Endothelial cell of umbilical vein (primary cell): ENCODE measurements around the gene TIMM17B. TPM values are rescaled to one million over a fixed set of nuclear protein-coding genes. Genes with fewer than 3 reads are reported as not detected.

Source experiments
- BruUV-seq: library from RNA; stranded (reverse); fragments of 400-500 nt; replicated peaks from 2 replicates; lab custom pipeline; 2021; lab: Mats Ljungman, UMichigan
- CTCF ChIA-PET: fragments of 300-600, 350-600 bp; sonication (Branson Sonifier 250); formaldehyde crosslinking; loops from one replicate; lab custom pipeline; 2021; ENCODE audit warnings: antibody characterized with exemption, inconsistent platforms; lab: Charles Lee
- POLR2A ChIA-PET: fragments of 300-600, 350-600 bp; sonication (Branson Sonifier 250); formaldehyde crosslinking; loops from one replicate; lab custom pipeline; 2021; ENCODE audit warnings: antibody characterized with exemption, inconsistent platforms; lab: Charles Lee
- DNase-seq: peaks from one replicate; pipeline ENCODE4 v3.0.0-alpha.2; 2011; ENCODE audit warnings: low read depth, low spot score
- FAIRE-seq: peaks from 2 replicates; lab custom pipeline; 2011; peaks lifted over from hg19 to GRCh38; lab: Jason Lieb, UNC
- H2AFZ ChIP-seq: 2 replicates; pipeline ENCODE4 v1.6.0; 2012; ENCODE audit warnings: low read depth, low read length, control low read depth, inconsistent platforms
- H3K27ac ChIP-seq: 2 replicates; pipeline ENCODE4 v1.5.1; 2011; ENCODE audit warnings: low read depth, mild to moderate bottlenecking, control low read depth, low read length, moderate library complexity; ENCODE audit not compliant: insufficient read depth
- H3K27me3 ChIP-seq, 2 experiments: 2 replicates each; pipeline versions ENCODE4 v1.6.0 to v1.6.1; 2011; ENCODE audit warnings: low read length in 2 of 2, mixed read lengths in 1 of 2; ENCODE audit not compliant: control insufficient read depth in 2 of 2, insufficient read depth in 2 of 2
- H3K36me3 ChIP-seq, 2 experiments: 2 replicates in 1 of 2; 3 replicates in 1 of 2; pipeline ENCODE4 v1.5.1; 2011; ENCODE audit warnings: low read length in 2 of 2, mild to moderate bottlenecking in 1 of 2, moderate library complexity in 1 of 2; ENCODE audit not compliant: control insufficient read depth in 2 of 2, insufficient read depth in 2 of 2; ENCODE audit errors: extremely low read depth in 1 of 2
- H3K4me1 ChIP-seq: 3 replicates; pipeline ENCODE4 v1.5.1; 2011; ENCODE audit warnings: mild to moderate bottlenecking, low read length; ENCODE audit not compliant: control insufficient read depth, insufficient read depth; ENCODE audit errors: extremely low read depth
- H3K4me2 ChIP-seq: 2 replicates; pipeline ENCODE4 v1.6.1; 2011; ENCODE audit warnings: low read length, control low read depth, mixed read lengths; ENCODE audit not compliant: insufficient read depth
- H3K4me3 ChIP-seq, 3 experiments: fragments of 200-600 bp in 1 of 3; sonication (generic), shearing (Covaris generic) in 1 of 3; replicated peaks in 1 of 3; 2 replicates each; pipeline ENCODE4 v1.5.1; 2011 to 2016; ENCODE audit warnings: control low read depth in 3 of 3, low read length in 3 of 3, mild to moderate bottlenecking in 2 of 3, inconsistent platforms in 1 of 3, low read depth in 1 of 3, moderate library complexity in 1 of 3; ENCODE audit not compliant: insufficient read depth in 1 of 3
- H3K79me2 ChIP-seq: 2 replicates; pipeline ENCODE4 v1.6.0; 2012; ENCODE audit warnings: low read length, inconsistent platforms; ENCODE audit not compliant: control insufficient read depth, insufficient read depth
- H3K9ac ChIP-seq: replicated peaks from 2 replicates; pipeline ENCODE3; 2011; ENCODE audit warnings: low read length, control low read depth; ENCODE audit not compliant: insufficient read depth; ENCODE audit errors: extremely low read depth
- H3K9me1 ChIP-seq: replicated peaks from 3 replicates; pipeline ENCODE4 v1.6.0; 2011; ENCODE audit warnings: mild to moderate bottlenecking, low read length; ENCODE audit not compliant: control insufficient read depth, insufficient read depth; ENCODE audit errors: extremely low read depth
- H3K9me3 ChIP-seq: replicated peaks from 2 replicates; pipeline ENCODE4 v1.5.1; 2012; ENCODE audit warnings: low read length, inconsistent platforms; ENCODE audit not compliant: control insufficient read depth, insufficient read depth
- H4K20me1 ChIP-seq: replicated peaks from 2 replicates; pipeline ENCODE3; 2011; ENCODE audit warnings: mild to moderate bottlenecking, low read length; ENCODE audit not compliant: control insufficient read depth, insufficient read depth; ENCODE audit errors: extremely low read depth
- CTCF ChIP-seq, 2 donors: IDR thresholded peaks; 1 replicate in 1 of 2; 2 replicates in 1 of 2; pipeline ENCODE4 v1.5.1; 2011; ENCODE audit warnings: low read length in 2 of 2, mild to moderate bottlenecking in 2 of 2, moderate library complexity in 2 of 2, control low read depth in 1 of 2, inconsistent platforms in 1 of 2, low read depth in 1 of 2; ENCODE audit not compliant: insufficient read depth in 1 of 2; ENCODE audit errors: extremely low read depth in 1 of 2
- EZH2 ChIP-seq: IDR thresholded peaks from 2 replicates; pipeline ENCODE4 v1.6.1; 2012; ENCODE audit warnings: borderline replicate concordance, low read depth, mild to moderate bottlenecking, moderate library complexity, low read length, inconsistent platforms; ENCODE audit not compliant: severe bottlenecking
- FOS ChIP-seq: IDR thresholded peaks from 2 replicates; pipeline ENCODE4 v1.6.1; 2011; ENCODE audit warnings: mild to moderate bottlenecking, low read length, moderate library complexity, borderline replicate concordance; ENCODE audit not compliant: insufficient read depth
- GATA2 ChIP-seq: IDR thresholded peaks from 2 replicates; pipeline ENCODE4 v1.7.0; 2011; ENCODE audit warnings: low read depth, mild to moderate bottlenecking, moderate library complexity, mixed read lengths, low read length; ENCODE audit not compliant: insufficient read length, insufficient read depth
- JUN ChIP-seq: IDR thresholded peaks from 2 replicates; pipeline ENCODE4 v1.6.1; 2011; ENCODE audit warnings: borderline replicate concordance, low read depth; ENCODE audit not compliant: insufficient read length, insufficient read depth
- MYC ChIP-seq: IDR thresholded peaks from one replicate; pipeline ENCODE4 v1.6.1; 2011; ENCODE audit warnings: mild to moderate bottlenecking, low read depth, low read length
- POLR2A ChIP-seq: IDR thresholded peaks from 2 replicates; pipeline ENCODE4 v1.6.1; 2012; ENCODE audit warnings: low read depth, mild to moderate bottlenecking, control low read depth, low read length
- POLR2AphosphoS5 ChIP-seq: IDR thresholded peaks from 2 replicates; pipeline ENCODE4 v1.6.1; 2012; ENCODE audit warnings: low read depth, mild to moderate bottlenecking, control low read depth, low read length, moderate library complexity; ENCODE audit not compliant: insufficient read depth
- dilution Hi-C: fragments of 300-500 bp; cut with MboI; formaldehyde crosslinking; loops from one replicate; pipeline ENCODE4 v1.15.0; 2019; ENCODE audit warnings: low sequenced_read_pairs; ENCODE audit not compliant: extremely low pct_ligation_motif_present
- intact Hi-C: fragments of 100-400 bp; cut with micrococcal nuclease; formaldehyde crosslinking; loops from one replicate; pipeline ENCODE4 v1.10.0; 2022
- polyA plus RNA-seq, 4 experiments: library from polyadenylated mRNA; depleted of rRNA in 3 of 4; stranded (reverse) in 3 of 4; unstranded in 1 of 4; fragments of >200 nt; gene quantifications; 2 replicates each; pipeline versions ENCODE4 v1.2.1 to v1.2.3, GENCODE V29; 2011 to 2012; ENCODE audit warnings: missing spikeins in 1 of 4
- total RNA-seq: library from RNA; stranded (reverse); gene quantifications from 2 replicates; pipeline ENCODE4 v1.2.3, GENCODE V29; 2021
- TF ChIP-seq, protein P1 (sequence below): IDR thresholded peaks from 2 replicates; pipeline ENCODE4 v1.6.1; 2011; ENCODE audit not compliant: insufficient read depth, insufficient read length

The TIMM17B gene
- total and polyA plus RNA-seq, 2 donors (not counting 3 experiments of a cell fraction or from before 2014, with no cell fraction given): 36.0 to 73.1 TPM

GRCh38 chrX:48939524-48940228, 42.1 kb upstream of the TIMM17B start:
- POLR2A ChIA-PET: no interaction called here
- no peak overlapping the region for H2AFZ ChIP-seq
- BruUV-seq: no TSS peak
- H3K27ac ChIP-seq: no peak overlapping the region
- no peaks in the 10 kb centered on the region for H4K20me1 ChIP-seq
- H3K4me2 ChIP-seq: no peak overlapping the region
- H3K4me3 ChIP-seq: no peak overlapping the region
- intact Hi-C loops: no loop called here
- FAIRE-seq (no peak), DNase-seq (no peak)
- no peak overlapping the region for H3K9ac ChIP-seq
- no peak for TF ChIP-seq MYC
- no peak for TF ChIP-seq CTCF (IDR thresholded peaks at IDR 0.05; ENCODE audit: extremely low read depth in 1 of 2, insufficient read depth in 1 of 2, low read depth in 1 of 2, low read length in 2 of 2)
- TF ChIP-seq FOS: no peak
- TF ChIP-seq EZH2: no peak
- TF ChIP-seq, protein P1, sequence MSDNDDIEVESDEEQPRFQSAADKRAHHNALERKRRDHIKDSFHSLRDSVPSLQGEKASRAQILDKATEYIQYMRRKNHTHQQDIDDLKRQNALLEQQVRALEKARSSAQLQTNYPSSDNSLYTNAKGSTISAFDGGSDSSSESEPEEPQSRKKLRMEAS: no peak
- no peak for TF ChIP-seq JUN
- TF ChIP-seq POLR2A: no peak
- no peak for TF ChIP-seq POLR2AphosphoS5
- TF ChIP-seq GATA2: no peak
- CTCF ChIA-PET: no interaction called here
- dilution Hi-C loops: no loop called here
- H3K27me3 ChIP-seq: no peaks in the 10 kb centered on the region
- no peaks in the 10 kb centered on the region for H3K9me1 ChIP-seq
- H3K79me2 ChIP-seq: peaks cover 38% of the 10 kb centered on the region
- H3K9me3 ChIP-seq: no peaks in the 10 kb centered on the region
- no peaks in the 10 kb centered on the region for H3K4me1 ChIP-seq
- H3K36me3 ChIP-seq: peaks cover 0 to 19% of the 10 kb centered on the region in 2 experiments
